NCI-H524 (cell line): ENCODE results near the gene PAK4.

Source experiments
- DNase-seq, 2 experiments: peaks; one replicate each; lab custom pipeline; 2025; lab: John Stamatoyannopoulos, UW

Gene PAK4

GRCh38 chr19:39146686-39147450, 21.3 kb downstream of the PAK4 start:
- no peak for DNase-seq

- no peak for DNase-seq
Measured at GRCh38 chr19:39147480-39147879, 21.9 kb downstream of the PAK4 start.

- DNase-seq = no peak
Measured at GRCh38 chr19:39148939-39149529, 23.4 kb downstream of the PAK4 start.

DNA sequence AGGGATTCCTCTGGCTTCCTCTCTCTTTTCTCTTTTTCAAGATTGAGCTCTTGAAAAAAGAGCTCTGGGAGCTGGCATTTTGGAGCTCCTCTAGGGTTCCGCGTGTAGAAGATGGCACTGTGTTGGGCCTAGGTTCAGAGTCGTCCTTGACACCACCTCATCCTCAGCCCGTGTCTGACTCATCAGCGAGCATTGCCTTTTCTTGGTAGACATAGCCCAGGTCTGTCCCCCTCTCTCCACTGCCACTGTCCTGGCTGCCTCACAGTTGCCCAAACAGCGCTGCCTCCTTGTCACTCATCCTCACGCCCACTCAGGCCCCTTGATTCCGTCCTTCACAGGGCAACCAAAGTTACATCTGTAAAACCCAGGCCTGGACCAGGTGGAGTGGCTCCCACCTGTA, 24.6 kb downstream of the PAK4 start:
- DNase-seq = no peak

DNA sequence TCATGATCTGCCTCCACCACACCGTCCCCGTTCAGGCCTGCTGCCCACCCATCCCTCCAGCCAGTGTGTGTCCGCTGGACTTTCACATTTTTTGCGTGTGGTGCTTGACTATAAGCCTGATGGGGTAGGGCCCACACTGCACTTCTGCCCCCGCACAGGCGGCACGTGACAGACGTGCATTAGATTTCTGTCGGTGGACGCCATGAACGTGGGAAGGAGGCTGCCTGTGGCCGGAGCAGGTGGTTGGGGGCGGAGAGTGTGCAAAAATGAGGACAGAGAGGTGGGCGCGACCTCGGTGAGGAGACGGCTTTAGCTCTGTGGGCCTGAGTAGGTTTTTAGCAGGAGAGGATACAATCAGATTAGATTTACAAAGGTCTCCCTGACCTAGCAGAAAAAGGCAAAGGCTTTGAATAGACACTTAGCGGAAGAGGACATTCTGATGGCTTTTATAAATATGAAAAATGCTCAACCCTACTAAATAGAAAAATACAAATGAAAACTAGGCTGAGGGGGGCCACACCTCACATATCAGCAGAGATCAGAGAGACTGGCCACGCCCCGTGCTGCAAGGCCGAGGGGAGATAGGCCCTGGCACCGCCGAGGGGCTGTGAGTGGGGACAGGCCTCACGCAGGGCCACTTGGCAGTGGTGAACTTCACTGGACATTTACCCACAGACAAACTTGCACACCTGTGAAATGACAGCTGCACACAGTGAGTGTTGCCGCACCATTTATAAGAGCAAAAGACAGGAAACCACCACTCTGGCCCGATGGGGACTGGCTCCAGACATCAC, 25.4 kb downstream of the PAK4 start:
- no peak for DNase-seq

DNA sequence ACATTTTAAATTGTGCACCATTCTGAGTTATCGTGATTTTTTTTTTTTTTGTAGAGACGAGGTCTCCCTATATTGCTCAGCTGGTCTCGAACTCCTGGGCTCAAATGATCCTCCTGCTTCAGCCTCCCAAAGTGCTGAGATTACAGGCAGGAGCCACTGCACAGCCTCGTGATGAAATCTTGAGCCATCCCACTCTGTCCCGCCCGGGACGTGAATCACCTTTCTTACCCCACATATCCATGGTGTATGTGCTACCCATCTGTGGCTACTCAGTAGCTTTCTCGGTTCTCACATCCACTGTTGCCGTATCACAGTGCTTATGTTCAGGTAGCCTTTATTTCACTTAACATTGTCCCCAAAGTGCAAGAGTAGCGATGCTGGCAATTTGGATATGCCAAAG, 26.5 kb downstream of the PAK4 start:
- DNase-seq = no peak

DNA sequence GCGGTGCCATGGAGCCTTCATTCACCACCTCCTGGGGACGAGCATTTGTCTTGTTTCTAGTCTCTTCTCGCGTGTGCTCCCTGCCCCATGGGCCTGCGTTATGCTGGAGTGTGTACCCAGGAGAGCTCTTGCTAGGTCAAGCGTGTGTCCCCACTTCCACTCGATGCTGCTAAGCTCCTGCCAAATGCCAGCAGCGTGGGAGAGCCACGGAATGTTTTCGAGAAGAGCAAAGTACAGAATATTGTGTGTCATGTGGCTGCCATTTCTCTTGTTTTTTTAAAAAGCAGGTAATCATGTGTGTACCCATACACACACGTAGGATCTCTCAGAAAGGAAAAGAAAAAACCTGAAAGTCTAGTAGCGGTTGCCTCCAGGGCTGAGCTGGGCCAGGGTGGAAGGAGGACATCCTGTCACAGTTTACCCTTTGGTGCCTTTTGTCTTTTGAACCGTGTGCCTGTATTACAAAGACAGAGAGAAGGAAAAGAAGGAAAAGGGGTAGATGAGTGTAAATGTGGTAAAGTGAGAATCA, 28.6 kb downstream of the PAK4 start:
- DNase-seq = no peak

- no peak for DNase-seq
Measured at GRCh38 chr19:39154629-39155100, 29.1 kb downstream of the PAK4 start.

GRCh38 chr19:39155114-39155700, 29.6 kb downstream of the PAK4 start:
- DNase-seq = no peak

- DNase-seq = no peak
Measured at GRCh38 chr19:39155741-39156140, 30.2 kb downstream of the PAK4 start.

DNA sequence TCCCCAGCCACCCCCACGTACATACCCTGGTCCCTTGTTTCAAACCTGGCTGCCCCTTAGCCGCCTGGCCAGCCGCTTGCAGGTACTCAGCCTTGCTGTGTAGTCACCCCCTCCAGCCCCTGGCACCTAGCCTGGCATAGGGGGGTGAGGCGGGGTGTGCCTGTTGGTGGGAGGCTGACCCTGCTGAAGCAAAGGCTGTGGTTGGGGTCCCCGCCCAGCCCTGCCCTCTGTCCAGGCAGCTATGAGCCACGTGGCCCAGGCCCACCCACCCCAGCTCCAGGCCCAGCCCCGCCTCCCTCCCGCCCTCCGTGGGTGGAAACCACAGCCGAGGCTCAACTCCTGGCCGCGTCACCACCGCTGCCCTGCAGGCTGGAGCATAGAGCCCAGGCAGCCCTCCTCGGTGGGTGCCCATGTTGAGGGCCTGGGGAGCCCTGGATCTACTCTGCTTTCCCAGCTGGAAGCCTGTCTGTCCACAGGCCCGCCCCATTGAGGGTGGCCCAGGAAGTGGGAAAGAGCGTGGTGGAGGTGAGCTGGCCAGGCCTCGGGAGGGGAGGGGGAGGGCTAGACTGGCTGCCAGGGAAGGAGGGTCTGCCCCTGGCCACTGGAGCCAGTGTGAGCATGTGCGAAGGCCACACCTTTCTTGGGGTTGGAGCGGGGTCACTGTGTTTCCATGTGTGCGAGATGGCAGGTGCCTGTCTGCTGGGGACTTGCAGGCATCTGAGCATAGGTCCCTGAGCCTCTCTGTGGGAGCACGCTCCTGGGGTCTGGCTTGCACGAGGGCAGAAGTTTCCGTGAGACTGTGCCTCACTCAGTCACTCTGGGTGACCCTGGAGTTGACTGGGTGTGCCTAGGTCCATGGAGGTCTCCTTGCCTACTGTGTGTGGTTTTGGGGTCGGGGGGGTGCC, 31.0 kb downstream of the PAK4 start:
- DNase-seq = no peak

- DNase-seq = no peak
Measured at GRCh38 chr19:39157275-39157996, 31.9 kb downstream of the PAK4 start.

DNA sequence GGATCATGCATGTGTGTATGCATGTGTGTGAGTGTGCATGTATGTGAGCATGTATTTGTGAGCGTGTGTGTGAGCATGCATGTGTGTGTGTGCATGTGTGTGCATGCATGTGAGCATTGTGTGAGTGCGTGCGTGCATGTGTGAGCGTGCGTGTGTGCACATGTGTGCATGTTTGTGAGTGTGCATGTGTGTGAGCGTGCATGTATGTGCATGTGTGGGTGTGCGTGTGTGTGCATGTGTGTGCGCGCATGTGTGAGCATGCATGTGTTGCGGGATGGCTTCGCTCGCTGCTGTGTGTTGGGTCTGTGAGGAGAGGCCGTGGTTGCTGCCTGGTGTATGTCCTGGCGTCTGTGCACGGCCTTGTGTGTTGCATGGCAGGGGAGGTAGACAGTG, 32.4 kb downstream of the PAK4 start:
- no peak for DNase-seq

DNA sequence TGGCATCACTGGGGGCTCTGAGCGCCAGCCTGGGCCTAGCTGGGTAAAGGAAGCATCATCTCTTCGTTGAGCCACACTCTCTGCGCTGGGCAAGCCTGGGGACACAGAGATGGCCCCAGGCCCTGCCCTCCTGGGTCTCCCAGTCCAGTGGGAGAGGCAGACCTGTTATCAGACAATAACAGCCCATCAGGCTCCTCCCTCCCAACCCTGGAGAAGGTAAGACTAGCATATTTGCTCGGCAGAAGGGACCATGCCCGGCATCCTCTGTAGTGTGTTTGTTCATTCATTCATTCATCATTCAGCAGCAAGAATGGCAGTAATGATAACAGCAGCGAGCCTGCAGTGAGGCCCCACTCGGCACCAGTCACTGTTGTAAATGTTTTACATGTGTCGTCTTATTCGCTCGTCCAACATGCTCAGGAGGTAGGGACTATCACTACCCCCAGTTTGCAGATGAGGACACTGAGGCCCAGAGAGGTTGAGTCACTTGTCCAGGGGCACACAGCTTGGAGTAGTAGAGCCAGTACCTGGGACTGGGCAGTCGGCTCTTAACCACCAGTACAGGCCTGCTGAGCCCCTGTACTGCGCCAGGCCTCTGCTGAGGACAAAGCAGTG, 33.2 kb downstream of the PAK4 start:
- no peak for DNase-seq

DNA sequence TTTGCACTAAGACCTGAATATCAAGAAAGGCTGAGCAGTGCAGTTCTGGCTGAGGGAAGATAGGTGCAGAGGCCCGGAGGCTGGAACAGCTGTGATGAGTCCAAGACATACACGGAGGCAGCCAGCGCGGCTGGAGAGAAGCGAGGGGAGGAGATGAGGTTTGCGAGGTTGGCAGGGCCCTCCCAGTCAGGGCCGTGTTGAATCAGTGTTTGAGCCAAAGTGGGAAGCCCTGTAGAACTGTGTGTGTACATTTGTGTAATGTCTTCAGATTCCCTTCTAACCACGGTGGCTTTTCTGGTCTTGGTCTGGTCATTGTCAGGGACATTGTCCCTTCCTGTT, 34.9 kb downstream of the PAK4 start:
- no peak for DNase-seq

GRCh38 chr19:39160889-39161672, 35.5 kb downstream of the PAK4 start:
- no peak for DNase-seq

- no peak for DNase-seq
Measured at GRCh38 chr19:39162441-39163043, 37.0 kb downstream of the PAK4 start.

DNA sequence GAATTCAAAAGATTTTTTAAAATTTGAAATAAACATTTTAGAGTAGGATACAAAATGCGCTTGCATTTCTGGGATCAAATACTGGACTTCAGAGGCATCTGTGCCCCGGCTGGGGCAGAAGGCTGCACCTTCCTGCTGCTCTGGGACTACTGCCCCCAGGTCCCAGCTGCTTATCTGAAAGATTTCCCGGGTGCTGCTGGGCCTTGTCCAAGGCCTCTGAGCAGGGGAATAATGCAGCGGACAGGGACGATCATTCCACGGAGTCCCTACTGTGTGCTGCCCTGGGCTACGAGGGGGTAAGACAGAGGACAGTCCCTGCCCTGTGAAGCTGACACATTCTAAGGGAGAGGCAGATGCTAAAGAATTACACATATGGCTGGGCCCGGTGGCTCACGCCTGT, 38.0 kb downstream of the PAK4 start:
- no peak for DNase-seq

GRCh38 chr19:39164289-39164688, 38.7 kb downstream of the PAK4 start:
- DNase-seq = no peak
